ENCODE results near the gene ACER2.

The ACER2 gene

DNA sequence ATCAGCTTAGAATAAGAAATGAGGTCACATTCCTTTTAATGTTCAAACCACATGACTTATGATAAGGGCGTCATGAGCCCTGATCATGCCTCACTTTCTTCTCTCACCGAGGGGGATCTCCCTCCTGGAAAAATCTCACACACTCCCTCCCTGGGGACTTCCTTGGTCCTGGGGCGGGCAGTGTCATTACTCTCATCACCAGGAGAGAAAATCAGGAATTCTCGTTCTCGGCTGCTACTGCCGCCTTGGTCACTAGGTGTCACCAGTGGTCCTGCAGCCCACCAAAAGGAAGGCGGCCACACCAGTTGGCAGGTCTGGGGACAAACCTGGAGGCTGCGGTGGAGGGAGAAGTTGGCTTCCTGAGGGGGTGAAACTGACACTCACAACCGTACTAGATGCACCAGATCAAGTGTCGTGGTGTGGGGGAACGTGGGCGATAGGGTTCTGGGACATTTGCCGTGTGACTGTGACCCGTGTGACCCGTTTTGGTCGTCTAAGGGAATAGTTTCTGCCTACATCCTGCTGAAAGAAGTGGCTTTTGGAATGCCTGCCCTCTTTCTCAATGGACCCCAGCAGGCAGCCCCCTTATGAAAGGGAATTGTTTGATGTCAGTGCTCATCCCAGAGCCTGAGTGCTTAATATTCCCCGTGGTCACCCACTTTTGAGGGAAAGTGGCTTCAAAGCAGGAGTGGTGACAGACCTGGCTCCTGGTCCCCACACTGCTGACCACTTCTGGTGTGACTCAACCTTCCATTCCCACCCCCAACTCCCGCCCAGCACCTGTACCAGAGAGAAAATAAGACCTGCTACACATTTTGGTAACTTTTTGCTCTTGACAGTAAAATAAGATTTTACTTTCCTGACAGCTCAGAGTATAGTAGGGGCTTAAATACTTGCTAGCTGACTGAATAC is 63.2 kb downstream of the ACER2 start:
- Histone ChIP-seq H3K23ac (ENCODE audit: low read length) (no peak overlapping the region), H3K4me1 (ENCODE audit: control insufficient read depth in 1 of 2, insufficient read depth in 2 of 2, low read length in 2 of 2) (no peaks in the 10 kb centered on the region), H2BK12ac (ENCODE audit: low read length) (no peak overlapping the region), H3K4me2 (ENCODE audit: low read length) (peak overlapping the region; percentile 18), H3K79me1 (ENCODE audit: low read length) (no peaks in the 10 kb centered on the region), H3K27ac (ENCODE audit: low read depth, low read length) (no peak overlapping the region), H3K4ac (ENCODE audit: low read depth, low read length) (no peak overlapping the region), H4K12ac (ENCODE audit: low read depth, low read length) (no peak overlapping the region), H2BK120ac (ENCODE audit: insufficient read depth, low read length, poor library complexity) (no peak overlapping the region), H2BK5ac (ENCODE audit: low read depth, low read length, poor library complexity) (no peak overlapping the region), H4K8ac (ENCODE audit: low read depth, low read length) (no peak overlapping the region), H3K9me3 (ENCODE audit: insufficient read depth, low read depth, low read length) (no peaks in the 10 kb centered on the region), H3K14ac (ENCODE audit: low read length) (no peak overlapping the region), H3K79me2 (ENCODE audit: control insufficient read depth, insufficient read depth, low read length, poor library complexity) (no peaks in the 10 kb centered on the region), H2AFZ (ENCODE audit: insufficient read depth, low read length, poor library complexity) (no peak overlapping the region), H3K27me3 (ENCODE audit: insufficient read depth, low read length) (no peaks in the 10 kb centered on the region), H2AK5ac (ENCODE audit: low read length) (no peak overlapping the region), H4K91ac (ENCODE audit: low read depth, low read length) (no peak overlapping the region), H3K18ac (ENCODE audit: low read length) (no peak overlapping the region), H3K36me3 (ENCODE audit: control insufficient read depth in 1 of 2, insufficient read depth in 2 of 2, low read length in 2 of 2) (no peaks in the 10 kb centered on the region), H3K4me3 (ENCODE audit: low read depth, low read length) (no peak overlapping the region), H3K9ac (ENCODE audit: low read length) (no peak overlapping the region)
- DNase-seq: peak; percentile 68 to 84
- WGBS (ENCODE audit: extremely low coverage, insufficient coverage, insufficient read length): no CpG with 5 or more reads among the region's 18 CpGs

DNA sequence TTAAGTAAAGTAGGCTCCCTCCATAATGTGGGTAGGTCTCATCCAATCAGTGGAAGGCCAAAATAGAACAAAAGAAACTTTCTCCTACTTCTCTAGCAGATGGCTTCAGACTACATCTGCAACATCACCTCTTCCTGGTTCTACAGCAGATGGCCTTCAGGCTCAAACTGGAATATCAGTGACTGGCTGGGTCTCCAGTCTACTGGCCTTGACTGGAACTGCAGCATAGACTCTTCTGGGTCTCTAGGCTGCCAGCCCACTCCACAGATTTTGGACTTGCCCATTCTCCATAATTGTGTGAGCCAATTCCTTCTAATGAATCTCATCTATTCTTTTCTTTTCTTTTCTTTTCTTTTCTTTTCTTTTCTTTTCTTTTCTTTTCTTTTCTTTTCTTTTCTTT is 64.8 kb downstream of the ACER2 start:
- no peaks in the 10 kb centered on the region for H3K36me3 ChIP-seq (ENCODE audit: control insufficient read depth in 1 of 2, insufficient read depth in 2 of 2, low read length in 2 of 2)
- no peaks in the 10 kb centered on the region for H3K4me1 ChIP-seq (ENCODE audit: control insufficient read depth in 1 of 2, insufficient read depth in 2 of 2, low read length in 2 of 2)
- no peak overlapping the region for H2AK5ac ChIP-seq (ENCODE audit: low read length)
- no peaks in the 10 kb centered on the region for H3K79me2 ChIP-seq (ENCODE audit: control insufficient read depth, insufficient read depth, low read length, poor library complexity)
- H3K79me1 ChIP-seq (ENCODE audit: low read length): no peaks in the 10 kb centered on the region
- no peak overlapping the region for H2BK5ac ChIP-seq (ENCODE audit: low read depth, low read length, poor library complexity)
- no peak overlapping the region for H3K27ac ChIP-seq (ENCODE audit: low read depth, low read length)
- no peaks in the 10 kb centered on the region for H3K9me3 ChIP-seq (ENCODE audit: insufficient read depth, low read depth, low read length)
- no peak overlapping the region for H3K23ac ChIP-seq (ENCODE audit: low read length)
- H3K27me3 ChIP-seq (ENCODE audit: insufficient read depth, low read length): no peaks in the 10 kb centered on the region
- no peak overlapping the region for H3K9ac ChIP-seq (ENCODE audit: low read length)
- no peak overlapping the region for H4K91ac ChIP-seq (ENCODE audit: low read depth, low read length)
- no peak overlapping the region for H3K18ac ChIP-seq (ENCODE audit: low read length)
- no peak overlapping the region for H4K12ac ChIP-seq (ENCODE audit: low read depth, low read length)
- H3K4me3 ChIP-seq (ENCODE audit: low read depth, low read length): no peak overlapping the region
- H3K4me2 ChIP-seq (ENCODE audit: low read length): no peak overlapping the region
- no peak overlapping the region for H2AFZ ChIP-seq (ENCODE audit: insufficient read depth, low read length, poor library complexity)
- no peak overlapping the region for H3K14ac ChIP-seq (ENCODE audit: low read length)
- H2BK12ac ChIP-seq (ENCODE audit: low read length): no peak overlapping the region
- no peak overlapping the region for H2BK120ac ChIP-seq (ENCODE audit: insufficient read depth, low read length, poor library complexity)
- no peak for DNase-seq
- no peak overlapping the region for H3K4ac ChIP-seq (ENCODE audit: low read depth, low read length)
- H4K8ac ChIP-seq (ENCODE audit: low read depth, low read length): no peak overlapping the region

DNA sequence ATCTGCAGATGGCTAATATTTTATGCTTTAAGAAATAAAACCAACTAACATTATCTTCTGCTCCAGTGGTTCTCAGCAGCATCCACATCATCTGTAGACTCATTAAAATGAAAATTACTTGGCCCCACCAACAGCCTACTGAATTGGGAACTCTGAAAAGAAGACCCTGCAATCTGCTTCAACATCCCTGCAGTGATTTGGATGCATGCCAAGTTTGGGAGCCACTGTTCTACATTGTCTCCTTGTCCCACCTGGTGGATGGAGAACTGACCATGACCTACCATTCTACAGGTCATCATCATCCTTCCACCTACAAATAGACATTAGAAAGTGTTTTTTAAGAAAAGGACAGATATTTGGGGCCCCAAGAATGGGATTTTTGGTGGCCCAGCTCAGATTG is 71.1 kb downstream of the ACER2 start:
- no peak overlapping the region for H2BK5ac ChIP-seq (ENCODE audit: low read depth, low read length, poor library complexity)
- no peak for DNase-seq
- H3K79me1 ChIP-seq (ENCODE audit: low read length): no peaks in the 10 kb centered on the region
- H3K4ac ChIP-seq (ENCODE audit: low read depth, low read length): no peak overlapping the region
- H3K27ac ChIP-seq (ENCODE audit: low read depth, low read length): no peak overlapping the region
- H2BK120ac ChIP-seq (ENCODE audit: insufficient read depth, low read length, poor library complexity): no peak overlapping the region
- H3K4me3 ChIP-seq (ENCODE audit: low read depth, low read length): no peak overlapping the region
- no peaks in the 10 kb centered on the region for H3K36me3 ChIP-seq (ENCODE audit: control insufficient read depth in 1 of 2, insufficient read depth in 2 of 2, low read length in 2 of 2)
- H2BK12ac ChIP-seq (ENCODE audit: low read length): no peak overlapping the region
- H3K23ac ChIP-seq (ENCODE audit: low read length): no peak overlapping the region
- no peaks in the 10 kb centered on the region for H3K27me3 ChIP-seq (ENCODE audit: insufficient read depth, low read length)
- H4K8ac ChIP-seq (ENCODE audit: low read depth, low read length): no peak overlapping the region
- H3K79me2 ChIP-seq (ENCODE audit: control insufficient read depth, insufficient read depth, low read length, poor library complexity): no peaks in the 10 kb centered on the region
- H3K14ac ChIP-seq (ENCODE audit: low read length): no peak overlapping the region
- H2AFZ ChIP-seq (ENCODE audit: insufficient read depth, low read length, poor library complexity): no peak overlapping the region
- no peak overlapping the region for H2AK5ac ChIP-seq (ENCODE audit: low read length)
- H4K91ac ChIP-seq (ENCODE audit: low read depth, low read length): no peak overlapping the region
- H3K4me1 ChIP-seq (ENCODE audit: control insufficient read depth in 1 of 2, insufficient read depth in 2 of 2, low read length in 2 of 2): no peaks in the 10 kb centered on the region
- H3K9ac ChIP-seq (ENCODE audit: low read length): no peak overlapping the region
- no peaks in the 10 kb centered on the region for H3K9me3 ChIP-seq (ENCODE audit: insufficient read depth, low read depth, low read length)
- H4K12ac ChIP-seq (ENCODE audit: low read depth, low read length): no peak overlapping the region
- no peak overlapping the region for H3K4me2 ChIP-seq (ENCODE audit: low read length)
- no peak overlapping the region for H3K18ac ChIP-seq (ENCODE audit: low read length)

DNA sequence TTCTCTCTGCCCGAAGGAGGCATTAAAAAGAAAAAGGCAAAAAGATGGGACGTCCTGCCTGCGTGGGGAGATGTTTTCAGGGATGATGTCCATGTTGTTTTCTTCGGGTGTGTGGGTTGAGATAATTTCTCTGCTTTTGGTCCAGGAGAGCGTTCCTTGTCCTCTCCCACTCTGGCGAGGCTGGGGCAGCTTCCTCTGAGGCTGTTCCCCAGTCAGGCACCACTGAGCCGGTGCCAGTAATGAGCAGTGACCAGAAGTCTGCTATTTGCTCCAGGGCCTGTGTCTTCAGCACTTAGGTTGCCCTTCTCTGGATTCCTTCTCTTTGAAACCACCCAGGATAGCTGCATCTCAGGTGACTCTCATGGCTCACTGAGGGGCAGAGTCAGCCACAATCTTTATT is 71.5 kb downstream of the ACER2 start:
- Histone ChIP-seq H3K4ac (ENCODE audit: low read depth, low read length) (no peak overlapping the region), H3K23ac (ENCODE audit: low read length) (no peak overlapping the region), H2BK120ac (ENCODE audit: insufficient read depth, low read length, poor library complexity) (no peak overlapping the region), H2BK5ac (ENCODE audit: low read depth, low read length, poor library complexity) (no peak overlapping the region), H3K27ac (ENCODE audit: low read depth, low read length) (no peak overlapping the region), H2BK12ac (ENCODE audit: low read length) (no peak overlapping the region), H3K79me2 (ENCODE audit: control insufficient read depth, insufficient read depth, low read length, poor library complexity) (no peaks in the 10 kb centered on the region), H2AFZ (ENCODE audit: insufficient read depth, low read length, poor library complexity) (no peak overlapping the region), H2AK5ac (ENCODE audit: low read length) (no peak overlapping the region), H3K79me1 (ENCODE audit: low read length) (no peaks in the 10 kb centered on the region), H3K18ac (ENCODE audit: low read length) (no peak overlapping the region), H3K36me3 (ENCODE audit: control insufficient read depth in 1 of 2, insufficient read depth in 2 of 2, low read length in 2 of 2) (no peaks in the 10 kb centered on the region), H3K4me3 (ENCODE audit: low read depth, low read length) (no peak overlapping the region), H3K14ac (ENCODE audit: low read length) (no peak overlapping the region), H3K27me3 (ENCODE audit: insufficient read depth, low read length) (no peaks in the 10 kb centered on the region), H3K9ac (ENCODE audit: low read length) (no peak overlapping the region), H4K8ac (ENCODE audit: low read depth, low read length) (no peak overlapping the region), H4K12ac (ENCODE audit: low read depth, low read length) (no peak overlapping the region), H3K4me2 (ENCODE audit: low read length) (no peak overlapping the region), H3K4me1 (ENCODE audit: control insufficient read depth in 1 of 2, insufficient read depth in 2 of 2, low read length in 2 of 2) (no peaks in the 10 kb centered on the region), H4K91ac (ENCODE audit: low read depth, low read length) (no peak overlapping the region), H3K9me3 (ENCODE audit: insufficient read depth, low read depth, low read length) (no peaks in the 10 kb centered on the region)
- no CpG with 5 or more reads among the region's 7 CpGs for WGBS (ENCODE audit: extremely low coverage, insufficient coverage, insufficient read length)
- DNase-seq: no peak
